Fibroblast of lung (primary cell): Measurements from ENCODE around the gene RIN3.

ENCODE experiments used
- CTCF ChIP-seq, 2 donors: IDR thresholded peaks in 1 of 2; conservative IDR thresholded peaks in 1 of 2; 1 replicate in 1 of 2; 2 replicates in 1 of 2; pipeline ENCODE4 v1.5.1; 2011 to 2012; ENCODE audit warnings: low read length in 2 of 2, control low read depth in 1 of 2, inconsistent platforms in 1 of 2, low read depth in 1 of 2, mild to moderate bottlenecking in 1 of 2
- EZH2 ChIP-seq: IDR thresholded peaks from 2 replicates; pipeline ENCODE4 v1.5.1; 2012; ENCODE audit warnings: low read length, control low read depth, mild to moderate bottlenecking; ENCODE audit errors: missing control alignments

- TF ChIP-seq CTCF (conservative IDR thresholded peaks at IDR 0.05 in 1 of 2, IDR thresholded peaks at IDR 0.05 in 1 of 2; ENCODE audit: low read depth in 1 of 2, low read length in 2 of 2) (no peak), EZH2 (no peak)
Observed at GRCh38 chr14:92710001-92710341, 196.4 kb downstream of the RIN3 start.
